CD14-positive monocyte (primary cell): Measurements from ENCODE around the gene SPATA25. TPM values are rescaled to one million over a fixed set of nuclear protein-coding genes. Genes with fewer than 3 reads are reported as not detected.

Experiments
- DNase-seq, 3 donors: peaks; one replicate each; pipeline ENCODE4 v3.0.0-alpha.2; 2011 to 2022
- H2AFZ ChIP-seq: 2 replicates; pipeline ENCODE4 v1.6.0; 2012; ENCODE audit warnings: mild to moderate bottlenecking, low read depth, low read length, inconsistent platforms; ENCODE audit not compliant: insufficient read depth, poor library complexity, severe bottlenecking
- H3K27ac ChIP-seq, 2 donors: 1 replicate in 1 of 2; 2 replicates in 1 of 2; pipeline ENCODE4 v1.5.1; 2012 to 2013; ENCODE audit warnings: low read length in 2 of 2, control low read depth in 1 of 2, inconsistent platforms in 1 of 2, low read depth in 1 of 2, mild to moderate bottlenecking in 1 of 2
- H3K27me3 ChIP-seq, 2 donors: one replicate each; pipeline versions ENCODE4 v1.6.0 to v1.6.1; 2011 to 2013; ENCODE audit warnings: low read length in 2 of 2; ENCODE audit not compliant: control insufficient read depth in 2 of 2, insufficient read depth in 2 of 2
- H3K36me3 ChIP-seq, 2 donors: replicated peaks in 1 of 2; 1 replicate in 1 of 2; 2 replicates in 1 of 2; pipeline versions ENCODE4 v1.5.1 to v1.6.1; 2012 to 2013; ENCODE audit warnings: low read length in 2 of 2, control low read depth in 1 of 2, inconsistent platforms in 1 of 2, mild to moderate bottlenecking in 1 of 2; ENCODE audit not compliant: insufficient read depth in 2 of 2, control insufficient read depth in 1 of 2
- H3K4me1 ChIP-seq, 2 donors: 1 replicate in 1 of 2; 2 replicates in 1 of 2; pipeline versions ENCODE4 v1.5.1 to v1.6.1; 2012 to 2013; ENCODE audit warnings: low read length in 2 of 2, control low read depth in 1 of 2, inconsistent platforms in 1 of 2, mild to moderate bottlenecking in 1 of 2, moderate library complexity in 1 of 2; ENCODE audit not compliant: insufficient read depth in 2 of 2, control insufficient read depth in 1 of 2
- H3K4me2 ChIP-seq: replicated peaks from 2 replicates; pipeline ENCODE3; 2012; ENCODE audit warnings: low read length, moderate library complexity, mild to moderate bottlenecking; ENCODE audit not compliant: poor library complexity, severe bottlenecking; ENCODE audit errors: extremely low read depth
- H3K4me3 ChIP-seq, 3 experiments: fragments of 200-600 bp in 1 of 3; sonication (generic) in 1 of 3; replicated peaks in 1 of 3; 1 replicate in 2 of 3; 2 replicates in 1 of 3; pipeline ENCODE4 v1.5.1; 2011 to 2013; ENCODE audit warnings: low read length in 3 of 3, mild to moderate bottlenecking in 3 of 3, control low read depth in 2 of 3, low read depth in 2 of 3, inconsistent platforms in 1 of 3, moderate library complexity in 1 of 3
- H3K79me2 ChIP-seq: 2 replicates; pipeline ENCODE4 v1.6.0; 2012; ENCODE audit warnings: mild to moderate bottlenecking, control low read depth, inconsistent platforms, low read length, moderate library complexity; ENCODE audit not compliant: insufficient read depth
- H3K9ac ChIP-seq: 2 replicates; pipeline ENCODE4 v1.6.0; 2017; ENCODE audit warnings: low read length, mild to moderate bottlenecking; ENCODE audit not compliant: insufficient read depth, poor library complexity, severe bottlenecking
- H3K9me3 ChIP-seq, 2 donors: replicated peaks in 1 of 2; 1 replicate in 1 of 2; 2 replicates in 1 of 2; pipeline versions ENCODE4 v1.5.1 to v1.6.1; 2012 to 2013; ENCODE audit warnings: low read length in 2 of 2, control low read depth in 1 of 2; ENCODE audit not compliant: control insufficient read depth in 1 of 2, insufficient read depth in 1 of 2
- H4K20me1 ChIP-seq: 2 replicates; pipeline ENCODE4 v1.6.0; 2012; ENCODE audit warnings: mild to moderate bottlenecking, low read length, control low read depth, moderate library complexity; ENCODE audit not compliant: insufficient read depth
- H3K27ac Mint-ChIP-seq, 7 donors: one replicate each; pipeline ENCODE4 v1.8.0; 2020; ENCODE audit warnings: mild to moderate bottlenecking in 7 of 7, mixed read lengths in 7 of 7, moderate library complexity in 6 of 7, inconsistent platforms in 2 of 7
- H3K27me3 Mint-ChIP-seq, 3 donors: one replicate each; pipeline ENCODE4 v1.8.0; 2021 to 2022; ENCODE audit warnings: low read depth in 3 of 3, mild to moderate bottlenecking in 3 of 3, mixed read lengths in 3 of 3, moderate library complexity in 3 of 3, inconsistent platforms in 1 of 3
- H3K36me3 Mint-ChIP-seq, 2 donors: one replicate each; pipeline ENCODE4 v1.8.0; 2020; ENCODE audit warnings: mixed read lengths in 2 of 2, inconsistent platforms in 1 of 2, mild to moderate bottlenecking in 1 of 2
- H3K4me1 Mint-ChIP-seq: one replicate; pipeline ENCODE4 v1.8.0; 2020; ENCODE audit warnings: mild to moderate bottlenecking, mixed read lengths
- H3K4me3 Mint-ChIP-seq, 2 donors: one replicate each; pipeline ENCODE4 v1.8.0; 2020; ENCODE audit warnings: mild to moderate bottlenecking in 2 of 2, mixed read lengths in 2 of 2, moderate library complexity in 1 of 2
- H3K9me3 Mint-ChIP-seq, 7 donors: one replicate each; pipeline ENCODE4 v1.8.0; 2020 to 2022; ENCODE audit warnings: mixed read lengths in 7 of 7, mild to moderate bottlenecking in 6 of 7, moderate library complexity in 6 of 7, inconsistent platforms in 2 of 7
- WGBS: methylation state at CpG from one replicate; pipeline ENCODE4 v1.1.5; 2013; ENCODE audit warnings: missing lambda C conversion rate; ENCODE audit not compliant: insufficient coverage; 5-methylcytosine and 5-hydroxymethylcytosine counted together
- intact Hi-C, 2 donors: fragments of 100-400 bp; cut with micrococcal nuclease; formaldehyde crosslinking; loops; one replicate each; pipeline versions ENCODE4 v1.15.0 to v1.15.1; 2023
- polyA plus RNA-seq, 3 donors: library from polyadenylated mRNA; depleted of rRNA in 1 of 3; unstranded in 2 of 3; stranded (reverse) in 1 of 3; fragments of 300-500 nt in 2 of 3; fragments of >200 nt in 1 of 3; fragmentation: Illumina TruSeq in 2 of 3; gene quantifications; 1 replicate in 2 of 3; 2 replicates in 1 of 3; pipeline ENCODE4 v1.2.3, GENCODE V29; 2012 to 2021
- TF ChIP-seq, protein P1 (sequence below): fragments of 200-600 bp; IDR thresholded peaks from one replicate; pipeline ENCODE4 v1.8.0; 2022; ENCODE audit warnings: antibody characterized with exemption, mild to moderate bottlenecking

Gene SPATA25
- polyA plus RNA-seq, 3 donors = 0.76 TPM; not detected in 2

GRCh38 chr20:45918182-45918737 is 30.8 kb upstream of the SPATA25 start:
- DNase-seq = no peak
- Histone ChIP-seq H3K4me3 (no peak overlapping the region), H3K27me3 (no peaks in the 10 kb centered on the region), H3K9ac (no peak overlapping the region), H3K9me3 (no peaks in the 10 kb centered on the region), H3K79me2 (no peaks in the 10 kb centered on the region), H3K4me1 (peaks cover 34% of the 10 kb centered on the region in 2 donors), H3K36me3 (no peaks in the 10 kb centered on the region), H3K4me2 (no peak overlapping the region), H4K20me1 (no peaks in the 10 kb centered on the region), H2AFZ (no peak overlapping the region), H3K27ac (no peak overlapping the region)
- Mint-ChIP-seq H3K36me3 (no peaks in the 10 kb centered on the region), H3K4me1 (peaks cover 26% of the 10 kb centered on the region), H3K27ac (no peak overlapping the region), H3K9me3 (peaks cover 0 to 2% (median 0%) of the 10 kb centered on the region in 7 donors), H3K4me3 (no peak overlapping the region), H3K27me3 (peaks cover 0 to 8% (median 4%) of the 10 kb centered on the region in 3 donors)
- intact Hi-C loops = no loop called here
- TF ChIP-seq, protein P1, sequence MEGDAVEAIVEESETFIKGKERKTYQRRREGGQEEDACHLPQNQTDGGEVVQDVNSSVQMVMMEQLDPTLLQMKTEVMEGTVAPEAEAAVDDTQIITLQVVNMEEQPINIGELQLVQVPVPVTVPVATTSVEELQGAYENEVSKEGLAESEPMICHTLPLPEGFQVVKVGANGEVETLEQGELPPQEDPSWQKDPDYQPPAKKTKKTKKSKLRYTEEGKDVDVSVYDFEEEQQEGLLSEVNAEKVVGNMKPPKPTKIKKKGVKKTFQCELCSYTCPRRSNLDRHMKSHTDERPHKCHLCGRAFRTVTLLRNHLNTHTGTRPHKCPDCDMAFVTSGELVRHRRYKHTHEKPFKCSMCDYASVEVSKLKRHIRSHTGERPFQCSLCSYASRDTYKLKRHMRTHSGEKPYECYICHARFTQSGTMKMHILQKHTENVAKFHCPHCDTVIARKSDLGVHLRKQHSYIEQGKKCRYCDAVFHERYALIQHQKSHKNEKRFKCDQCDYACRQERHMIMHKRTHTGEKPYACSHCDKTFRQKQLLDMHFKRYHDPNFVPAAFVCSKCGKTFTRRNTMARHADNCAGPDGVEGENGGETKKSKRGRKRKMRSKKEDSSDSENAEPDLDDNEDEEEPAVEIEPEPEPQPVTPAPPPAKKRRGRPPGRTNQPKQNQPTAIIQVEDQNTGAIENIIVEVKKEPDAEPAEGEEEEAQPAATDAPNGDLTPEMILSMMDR = no peak
- WGBS = 76% methylated on average over 3 of the region's 5 CpGs

GRCh38 chr20:45917790-45918141 is 30.3 kb upstream of the SPATA25 start:
- Mint-ChIP-seq H3K4me3 (peak overlapping the region in 1 of 2 donors; percentile 37), H3K9me3 (peaks cover 0 to 2% (median 0%) of the 10 kb centered on the region in 7 donors), H3K27me3 (peaks cover 1 to 8% (median 4%) of the 10 kb centered on the region in 3 donors), H3K36me3 (no peaks in the 10 kb centered on the region), H3K4me1 (peaks cover 28% of the 10 kb centered on the region), H3K27ac (no peak overlapping the region)
- Histone ChIP-seq H3K27me3 (no peaks in the 10 kb centered on the region), H3K4me3 (no peak overlapping the region), H2AFZ (no peak overlapping the region), H3K4me2 (no peak overlapping the region), H3K79me2 (no peaks in the 10 kb centered on the region), H3K9me3 (no peaks in the 10 kb centered on the region), H4K20me1 (no peaks in the 10 kb centered on the region), H3K9ac (no peak overlapping the region), H3K27ac (no peak overlapping the region), H3K4me1 (peaks cover 39% of the 10 kb centered on the region in 2 donors), H3K36me3 (no peaks in the 10 kb centered on the region)
- intact Hi-C loops = no loop called here
- TF ChIP-seq, protein P1 = no peak
- DNase-seq = no peak
- no CpG with 5 or more reads among the region's 5 CpGs for WGBS
